ENCODE measurements around the gene TRMT10A.

The TRMT10A gene

GRCh38 chr4:99574530-99575324, 10.9 kb upstream of the TRMT10A start, which contains the start of gene MTTP:
MTTP (plus strand) TSS chr4:99574824; CDS start chr4:99574910, 86 bp downstream.
- Histone ChIP-seq H4K91ac (ENCODE audit: low read depth, low read length, poor library complexity) (no peak within 1 kb of the TSS), H3K14ac (ENCODE audit: low read length) (no peak within 1 kb of the TSS), H3K27ac (replicated peaks; ENCODE audit: low read length) (no peak within 1 kb of the TSS), H3K36me3 (replicated peaks in 1 of 2; ENCODE audit: control insufficient read depth in 2 of 2, insufficient read depth in 2 of 2, low read length in 2 of 2) (no peaks in the 10 kb centered on the region), H3K27me3 (ENCODE audit: control insufficient read depth in 3 of 3, insufficient read depth in 3 of 3, low read depth in 1 of 3, low read length in 3 of 3) (no peaks in the 10 kb centered on the region), H3K9me3 (replicated peaks in 1 of 2; ENCODE audit: control insufficient read depth in 2 of 2, insufficient read depth in 1 of 2, low read depth in 1 of 2, low read length in 2 of 2) (no peaks in the 10 kb centered on the region), H3K23ac (ENCODE audit: low read depth, low read length, poor library complexity) (no peak within 1 kb of the TSS), H2AK5ac (ENCODE audit: low read depth, low read length) (no peak within 1 kb of the TSS), H3K79me1 (ENCODE audit: low read depth, low read length) (no peaks in the 10 kb centered on the region), H3K18ac (ENCODE audit: low read length) (no peak within 1 kb of the TSS), H3K4me1 (ENCODE audit: control insufficient read depth in 2 of 2, insufficient read depth in 1 of 2, low read depth in 1 of 2, low read length in 2 of 2) (peaks cover 0 to 12% of the 10 kb centered on the region in 2 donors), H2BK5ac (ENCODE audit: low read length) (no peak within 1 kb of the TSS), H2AFZ (ENCODE audit: low read length) (peak within 1 kb of the TSS; percentile 71), H4K8ac (ENCODE audit: low read depth, low read length) (no peak within 1 kb of the TSS), H2BK12ac (ENCODE audit: low read length) (no peak within 1 kb of the TSS), H2BK15ac (ENCODE audit: low read length) (no peak within 1 kb of the TSS), H2BK120ac (ENCODE audit: low read depth, low read length) (no peak within 1 kb of the TSS), H3K4me2 (ENCODE audit: insufficient read depth, low read length, poor library complexity, severe bottlenecking) (no peak within 1 kb of the TSS), H3K9ac (ENCODE audit: low read depth, low read length, poor library complexity) (no peak within 1 kb of the TSS), H3K4ac (ENCODE audit: low read length) (no peak within 1 kb of the TSS), H3K4me3 (ENCODE audit: low read length in 2 of 2) (peak within 1 kb of the TSS in 1 of 2 donors; percentile 42)
- no CpG with 5 or more reads among the region's 3 CpGs for WGBS, 2 donors (ENCODE audit: extremely low coverage in 2 of 2, insufficient read length in 2 of 2, insufficient replicate concordance in 1 of 2)
- DNase-seq (ENCODE audit: low spot score): no peak

- WGBS, 2 donors (ENCODE audit: extremely low coverage in 2 of 2, insufficient read length in 2 of 2, insufficient replicate concordance in 1 of 2): no CpG with 5 or more reads among the region's 1 CpG
- H3K27ac ChIP-seq (replicated peaks; ENCODE audit: low read length): no peak overlapping the region
- no peak overlapping the region for H3K9ac ChIP-seq (ENCODE audit: low read depth, low read length, poor library complexity)
- H2AFZ ChIP-seq (ENCODE audit: low read length): peak overlapping the region; percentile 63
- H4K8ac ChIP-seq (ENCODE audit: low read depth, low read length): no peak overlapping the region
- H2BK15ac ChIP-seq (ENCODE audit: low read length): no peak overlapping the region
- H3K4me1 ChIP-seq (ENCODE audit: control insufficient read depth in 2 of 2, insufficient read depth in 1 of 2, low read depth in 1 of 2, low read length in 2 of 2): peaks cover 0 to 12% of the 10 kb centered on the region in 2 donors
- H2AK5ac ChIP-seq (ENCODE audit: low read depth, low read length): no peak overlapping the region
- H3K4ac ChIP-seq (ENCODE audit: low read length): no peak overlapping the region
- no peaks in the 10 kb centered on the region for H3K36me3 ChIP-seq (replicated peaks in 1 of 2; ENCODE audit: control insufficient read depth in 2 of 2, insufficient read depth in 2 of 2, low read length in 2 of 2)
- H2BK120ac ChIP-seq (ENCODE audit: low read depth, low read length): no peak overlapping the region
- no peak overlapping the region for H3K4me3 ChIP-seq (ENCODE audit: low read length in 2 of 2)
- no peak overlapping the region for H3K14ac ChIP-seq (ENCODE audit: low read length)
- no peak for DNase-seq (ENCODE audit: low spot score)
- no peak overlapping the region for H3K18ac ChIP-seq (ENCODE audit: low read length)
- no peaks in the 10 kb centered on the region for H3K27me3 ChIP-seq (ENCODE audit: control insufficient read depth in 3 of 3, insufficient read depth in 3 of 3, low read depth in 1 of 3, low read length in 3 of 3)
- H3K79me1 ChIP-seq (ENCODE audit: low read depth, low read length): no peaks in the 10 kb centered on the region
- no peaks in the 10 kb centered on the region for H3K9me3 ChIP-seq (replicated peaks in 1 of 2; ENCODE audit: control insufficient read depth in 2 of 2, insufficient read depth in 1 of 2, low read depth in 1 of 2, low read length in 2 of 2)
- no peak overlapping the region for H2BK5ac ChIP-seq (ENCODE audit: low read length)
- no peak overlapping the region for H3K4me2 ChIP-seq (ENCODE audit: insufficient read depth, low read length, poor library complexity, severe bottlenecking)
- no peak overlapping the region for H4K91ac ChIP-seq (ENCODE audit: low read depth, low read length, poor library complexity)
- no peak overlapping the region for H3K23ac ChIP-seq (ENCODE audit: low read depth, low read length, poor library complexity)
- H2BK12ac ChIP-seq (ENCODE audit: low read length): no peak overlapping the region
These were observed 10.0 kb upstream of the TRMT10A start for GRCh38 chr4:99573735-99574368.

- Histone ChIP-seq H3K27me3 (ENCODE audit: control insufficient read depth in 3 of 3, insufficient read depth in 3 of 3, low read depth in 1 of 3, low read length in 3 of 3) (no peaks in the 10 kb centered on the region), H2BK15ac (ENCODE audit: low read length) (no peak overlapping the region), H3K9me3 (replicated peaks in 1 of 2; ENCODE audit: control insufficient read depth in 2 of 2, insufficient read depth in 1 of 2, low read depth in 1 of 2, low read length in 2 of 2) (no peaks in the 10 kb centered on the region), H4K91ac (ENCODE audit: low read depth, low read length, poor library complexity) (no peak overlapping the region), H3K23ac (ENCODE audit: low read depth, low read length, poor library complexity) (no peak overlapping the region), H2AK5ac (ENCODE audit: low read depth, low read length) (no peak overlapping the region), H3K4me1 (ENCODE audit: control insufficient read depth in 2 of 2, insufficient read depth in 1 of 2, low read depth in 1 of 2, low read length in 2 of 2) (peaks cover 0 to 12% of the 10 kb centered on the region in 2 donors), H3K9ac (ENCODE audit: low read depth, low read length, poor library complexity) (no peak overlapping the region), H2AFZ (ENCODE audit: low read length) (no peak overlapping the region), H3K36me3 (replicated peaks in 1 of 2; ENCODE audit: control insufficient read depth in 2 of 2, insufficient read depth in 2 of 2, low read length in 2 of 2) (no peaks in the 10 kb centered on the region), H2BK12ac (ENCODE audit: low read length) (no peak overlapping the region), H3K4ac (ENCODE audit: low read length) (no peak overlapping the region), H3K14ac (ENCODE audit: low read length) (no peak overlapping the region), H3K27ac (replicated peaks; ENCODE audit: low read length) (no peak overlapping the region), H3K79me1 (ENCODE audit: low read depth, low read length) (no peaks in the 10 kb centered on the region), H3K4me2 (ENCODE audit: insufficient read depth, low read length, poor library complexity, severe bottlenecking) (no peak overlapping the region), H2BK120ac (ENCODE audit: low read depth, low read length) (no peak overlapping the region), H3K18ac (ENCODE audit: low read length) (no peak overlapping the region), H4K8ac (ENCODE audit: low read depth, low read length) (no peak overlapping the region), H3K4me3 (ENCODE audit: low read length in 2 of 2) (no peak overlapping the region), H2BK5ac (ENCODE audit: low read length) (no peak overlapping the region)
- DNase-seq (ENCODE audit: low spot score): no peak
- no CpG with 5 or more reads among the region's 6 CpGs for WGBS, 2 donors (ENCODE audit: extremely low coverage in 2 of 2, insufficient read length in 2 of 2, insufficient replicate concordance in 1 of 2)
These were observed 8.8 kb upstream of the TRMT10A start for GRCh38 chr4:99572527-99573240.

DNA sequence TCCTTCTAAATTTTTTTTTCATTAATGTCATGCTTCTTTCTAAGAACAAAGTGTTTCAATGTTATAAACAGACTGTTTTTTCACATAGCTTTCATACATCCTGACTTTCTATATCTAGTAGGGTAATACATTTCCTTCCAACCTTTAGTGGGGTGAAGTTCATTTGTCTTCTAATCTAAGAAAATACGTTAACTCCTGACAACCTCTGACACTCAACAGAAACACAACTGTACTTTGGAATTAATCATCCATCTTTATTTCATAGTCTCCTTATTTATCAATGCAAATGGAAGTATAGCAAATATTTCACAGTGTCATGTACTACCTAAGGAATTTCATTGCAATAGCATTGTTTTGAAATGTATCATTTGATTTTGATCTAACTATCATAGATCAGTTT, 8.0 kb upstream of the TRMT10A start:
- no peak overlapping the region for H3K4me3 ChIP-seq (ENCODE audit: low read length in 2 of 2)
- H3K27me3 ChIP-seq (ENCODE audit: control insufficient read depth in 3 of 3, insufficient read depth in 3 of 3, low read depth in 1 of 3, low read length in 3 of 3): no peaks in the 10 kb centered on the region
- no peak overlapping the region for H2BK12ac ChIP-seq (ENCODE audit: low read length)
- peak overlapping the region; percentile 19 for H2AFZ ChIP-seq (ENCODE audit: low read length)
- H3K23ac ChIP-seq (ENCODE audit: low read depth, low read length, poor library complexity): no peak overlapping the region
- DNase-seq (ENCODE audit: low spot score): no peak
- no peaks in the 10 kb centered on the region for H3K9me3 ChIP-seq (replicated peaks in 1 of 2; ENCODE audit: control insufficient read depth in 2 of 2, insufficient read depth in 1 of 2, low read depth in 1 of 2, low read length in 2 of 2)
- no peak overlapping the region for H2BK120ac ChIP-seq (ENCODE audit: low read depth, low read length)
- H3K9ac ChIP-seq (ENCODE audit: low read depth, low read length, poor library complexity): no peak overlapping the region
- no CpG with 5 or more reads among the region's 1 CpG for WGBS, 2 donors (ENCODE audit: extremely low coverage in 2 of 2, insufficient read length in 2 of 2, insufficient replicate concordance in 1 of 2)
- no peak overlapping the region for H2BK15ac ChIP-seq (ENCODE audit: low read length)
- H3K4ac ChIP-seq (ENCODE audit: low read length): no peak overlapping the region
- no peak overlapping the region for H4K91ac ChIP-seq (ENCODE audit: low read depth, low read length, poor library complexity)
- H4K8ac ChIP-seq (ENCODE audit: low read depth, low read length): no peak overlapping the region
- H3K18ac ChIP-seq (ENCODE audit: low read length): no peak overlapping the region
- peaks cover 0 to 12% of the 10 kb centered on the region in 2 donors for H3K4me1 ChIP-seq (ENCODE audit: control insufficient read depth in 2 of 2, insufficient read depth in 1 of 2, low read depth in 1 of 2, low read length in 2 of 2)
- no peak overlapping the region for H3K27ac ChIP-seq (replicated peaks; ENCODE audit: low read length)
- no peak overlapping the region for H2AK5ac ChIP-seq (ENCODE audit: low read depth, low read length)
- no peaks in the 10 kb centered on the region for H3K79me1 ChIP-seq (ENCODE audit: low read depth, low read length)
- H3K36me3 ChIP-seq (replicated peaks in 1 of 2; ENCODE audit: control insufficient read depth in 2 of 2, insufficient read depth in 2 of 2, low read length in 2 of 2): no peaks in the 10 kb centered on the region
- H2BK5ac ChIP-seq (ENCODE audit: low read length): no peak overlapping the region
- no peak overlapping the region for H3K4me2 ChIP-seq (ENCODE audit: insufficient read depth, low read length, poor library complexity, severe bottlenecking)
- H3K14ac ChIP-seq (ENCODE audit: low read length): no peak overlapping the region

Measured in neuronal stem cell (in vitro differentiated cells).